HCT116 (cell line): ENCODE data around the gene SLC37A3. TPM values are rescaled to one million over a fixed set of nuclear protein-coding genes. Genes with fewer than 3 reads are reported as not detected.

Experiments used
- ATAC-seq: fragments of 200-7000 bp; cut with Tn5 transposase; 2 replicates; pipeline ENCODE4 v1.9.1; 2020; ENCODE audit warnings: mild to moderate bottlenecking, moderate library complexity
- BruUV-seq: library from RNA; stranded (reverse); fragments of 400-500 nt; replicated peaks from 2 replicates; lab custom pipeline; 2021; lab: Mats Ljungman, UMichigan
- CTCF ChIA-PET: fragments of 300-600 bp; sonication (Branson Sonifier 250); formaldehyde crosslinking; loops from one replicate; lab custom pipeline; 2021; ENCODE audit warnings: antibody characterized with exemption; lab: Charles Lee
- POLR2A ChIA-PET: fragments of 300-600, 350-600 bp; sonication (Branson Sonifier 250); formaldehyde crosslinking; loops from one replicate; lab custom pipeline; 2021; ENCODE audit warnings: antibody characterized with exemption; lab: Charles Lee
- RAD21 ChIA-PET, 2 experiments: fragments of 300-600 bp; sonication (Branson Sonifier 250); formaldehyde crosslinking; loops; one replicate each; lab custom pipeline; 2023; ENCODE audit warnings: low total read pairs in 2 of 2; ENCODE audit not compliant: uncharacterized antibody in 2 of 2, unreplicated experiment in 2 of 2, low non-redundant PET in 1 of 2; lab: Charles Lee
- DNase-seq: peaks from one replicate; pipeline ENCODE4 v3.0.0-alpha.2; 2010; ENCODE audit warnings: low read depth, low spot score
- H2AFZ ChIP-seq: fragments of 200-600 bp; shearing (Covaris generic), sonication (generic); 2 replicates; pipeline ENCODE4 v1.6.1; 2017; ENCODE audit warnings: low read depth, mixed run types, mixed read lengths, antibody characterized with exemption, low read length; ENCODE audit not compliant: poor library complexity, severe bottlenecking
- H3K27ac ChIP-seq: 2 replicates; pipeline ENCODE4 v1.5.1; 2012; ENCODE audit warnings: low read depth, low read length
- H3K27me3 ChIP-seq: fragments of 200-600 bp; sonication (generic); 2 replicates; pipeline ENCODE4 v1.6.1; 2016; ENCODE audit warnings: mixed run types, low read length, mixed read lengths; ENCODE audit not compliant: insufficient read depth
- H3K36me3 ChIP-seq, 2 experiments: fragments of 200-500 bp in 1 of 2; fragments of 200-600 bp in 1 of 2; sonication (Bioruptor generic) in 1 of 2; sonication (generic) in 1 of 2; 2 replicates each; pipeline versions ENCODE4 v1.5.1 to v1.6.1; 2014 to 2016; ENCODE audit warnings: low read length in 2 of 2, inconsistent platforms in 1 of 2, mixed read lengths in 1 of 2, mixed run types in 1 of 2; ENCODE audit not compliant: insufficient read depth in 2 of 2, control insufficient read depth in 1 of 2
- H3K4me1 ChIP-seq, 2 experiments: fragments of 200-600 bp in 1 of 2; sonication (generic) in 1 of 2; 2 replicates each; pipeline versions ENCODE4 v1.5.1 to v1.6.1; 2012 to 2017; ENCODE audit warnings: low read length in 2 of 2, inconsistent platforms in 1 of 2, mild to moderate bottlenecking in 1 of 2, mixed read lengths in 1 of 2, mixed run types in 1 of 2, moderate library complexity in 1 of 2; ENCODE audit not compliant: insufficient read depth in 2 of 2, control insufficient read depth in 1 of 2
- H3K4me2 ChIP-seq: fragments of 200-600 bp; sonication (generic); 2 replicates; pipeline ENCODE4 v1.6.1; 2017; ENCODE audit warnings: mixed run types, low read length, mixed read lengths
- H3K4me3 ChIP-seq, 2 experiments: fragments of 200-600 bp in 1 of 2; sonication (generic) in 1 of 2; replicated peaks in 1 of 2; 2 replicates each; pipeline ENCODE4 v1.5.1; 2011 to 2016; ENCODE audit warnings: low read length in 2 of 2, control low read depth in 1 of 2, low read depth in 1 of 2, mild to moderate bottlenecking in 1 of 2, mixed read lengths in 1 of 2, mixed run types in 1 of 2
- H3K79me2 ChIP-seq: fragments of 200-600 bp; sonication (generic); 2 replicates; pipeline ENCODE4 v1.6.1; 2017; ENCODE audit warnings: mild to moderate bottlenecking, mixed run types, low read length, moderate library complexity, mixed read lengths; ENCODE audit not compliant: insufficient read depth
- H3K9ac ChIP-seq: fragments of 200-600 bp; sonication (generic); 2 replicates; pipeline ENCODE4 v1.6.1; 2016; ENCODE audit warnings: low read length, mixed read lengths
- H3K9me2 ChIP-seq: fragments of 200-600 bp; sonication (generic), shearing (Covaris generic); 2 replicates; pipeline ENCODE4 v1.6.1; 2017; ENCODE audit warnings: mixed run types, mild to moderate bottlenecking, moderate library complexity; ENCODE audit not compliant: insufficient read depth
- H3K9me3 ChIP-seq, 2 experiments: fragments of 200-500 bp in 1 of 2; fragments of 200-600 bp in 1 of 2; sonication (Bioruptor generic) in 1 of 2; sonication (generic) in 1 of 2; 2 replicates each; pipeline ENCODE4 v1.6.1; 2014 to 2017; ENCODE audit warnings: low read length in 2 of 2, mixed read lengths in 2 of 2, inconsistent platforms in 1 of 2, low read depth in 1 of 2, mild to moderate bottlenecking in 1 of 2, mixed run types in 1 of 2, moderate library complexity in 1 of 2; ENCODE audit not compliant: control insufficient read depth in 1 of 2, insufficient read depth in 1 of 2
- H4K20me1 ChIP-seq: fragments of 200-600 bp; sonication (generic), shearing (Covaris generic); 2 replicates; pipeline ENCODE4 v1.6.1; 2017; ENCODE audit warnings: mixed run types, mild to moderate bottlenecking, moderate library complexity; ENCODE audit not compliant: insufficient read depth
- EGR1 ChIP-seq: IDR thresholded peaks from 2 replicates; pipeline ENCODE4 v1.6.1; 2012; ENCODE audit warnings: low read depth
- EZH2phosphoT487 ChIP-seq: fragments of 200-600 bp; IDR thresholded peaks from 2 replicates; pipeline ENCODE4 v1.6.1; 2018; ENCODE audit warnings: antibody characterized with exemption, borderline replicate concordance
- SIN3A ChIP-seq: IDR thresholded peaks from 2 replicates; pipeline ENCODE4 v1.6.1; 2012; ENCODE audit warnings: low read depth
- TCF7L2 ChIP-seq: IDR thresholded peaks from 2 replicates; pipeline ENCODE4 v1.7.0; 2011; ENCODE audit warnings: borderline replicate concordance, inconsistent platforms; ENCODE audit not compliant: insufficient read depth, insufficient read length; ENCODE audit errors: extremely low read depth
- YY1 ChIP-seq: IDR thresholded peaks from 2 replicates; pipeline ENCODE4 v1.6.1; 2011; ENCODE audit warnings: low read length, low read depth, moderate library complexity, mild to moderate bottlenecking; ENCODE audit not compliant: insufficient replicate concordance; ENCODE audit errors: extremely low read depth
- ZFX ChIP-seq: fragments of 450-650 bp; IDR thresholded peaks from 2 replicates; pipeline ENCODE4 v1.6.1; 2017
- ZNF274 ChIP-seq: fragments of 200-500 bp; sonication (Bioruptor generic); IDR thresholded peaks from 2 replicates; pipeline ENCODE4 v1.6.1; 2014; ENCODE audit warnings: mild to moderate bottlenecking, low read depth, low read length, inconsistent platforms
- intact Hi-C: fragments of 100-400 bp; cut with micrococcal nuclease; formaldehyde crosslinking; loops from 2 replicates; pipeline ENCODE4 v1.10.0; 2022
- total RNA-seq: library from RNA; stranded (reverse); gene quantifications from one replicate; pipeline ENCODE4 v1.2.1, GENCODE V29; 2021; ENCODE audit not compliant: unreplicated experiment
- TF ChIP-seq, protein P1 (sequence below), 3 experiments: fragments of 200-600 bp in 1 of 3; sonication (generic) in 1 of 3; IDR thresholded peaks in 2 of 3; conservative IDR thresholded peaks in 1 of 3; 2 replicates each; pipeline ENCODE4 v1.5.1; 2012 to 2017; ENCODE audit warnings: low read depth in 2 of 3, low read length in 2 of 3, antibody characterized with exemption in 1 of 3, borderline replicate concordance in 1 of 3, control low read depth in 1 of 3, mild to moderate bottlenecking in 1 of 3, mixed read lengths in 1 of 3, mixed run types in 1 of 3, moderate library complexity in 1 of 3; ENCODE audit not compliant: insufficient read depth in 1 of 3
- TF ChIP-seq, protein P2 (sequence below): IDR thresholded peaks from 2 replicates; pipeline ENCODE4 v1.6.1; 2012
- TF ChIP-seq, protein P3 (sequence below): IDR thresholded peaks from 2 replicates; pipeline ENCODE4 v1.6.1; 2011; ENCODE audit warnings: mild to moderate bottlenecking, low read length, moderate library complexity; ENCODE audit not compliant: insufficient replicate concordance; ENCODE audit errors: extremely low read depth
- TF ChIP-seq, protein P4 (sequence below): IDR thresholded peaks from 2 replicates; pipeline ENCODE4 v1.6.1; 2012; ENCODE audit warnings: low read depth

Gene SLC37A3
- total RNA-seq, 1 experiment from 2014 or later, result 41.8 TPM

DNA sequence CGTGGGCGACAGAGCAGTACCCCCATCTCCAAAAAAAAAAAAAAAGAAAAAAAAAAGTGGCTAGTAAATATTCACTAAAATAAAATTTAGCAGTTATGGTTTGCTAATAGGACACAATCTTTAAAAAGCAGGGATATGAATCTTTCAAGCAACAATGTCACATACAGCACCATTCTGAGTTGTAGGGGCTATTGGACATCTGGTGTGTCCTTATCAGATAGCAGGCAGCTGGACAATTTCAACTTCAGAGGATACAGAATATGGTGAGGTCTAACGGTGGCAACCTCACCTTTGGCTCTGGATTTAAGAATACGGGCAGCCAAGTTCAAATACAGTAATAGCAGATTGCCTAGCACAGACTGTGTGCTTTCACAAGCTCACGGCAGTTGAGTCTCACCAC, 51.1 kb downstream of the SLC37A3 start:
- ChIA-PET POLR2A (no interaction called here), RAD21 (no interaction called here)
- Histone ChIP-seq H3K79me2 (no peaks in the 10 kb centered on the region), H3K9me2 (no peaks in the 10 kb centered on the region), H3K27me3 (no peaks in the 10 kb centered on the region)
- BruUV-seq, result no TSS peak
- intact Hi-C loops, result no loop called here
- DNase-seq, result no peak
- no peak for TF ChIP-seq SIN3A
- TF ChIP-seq, protein P1, sequence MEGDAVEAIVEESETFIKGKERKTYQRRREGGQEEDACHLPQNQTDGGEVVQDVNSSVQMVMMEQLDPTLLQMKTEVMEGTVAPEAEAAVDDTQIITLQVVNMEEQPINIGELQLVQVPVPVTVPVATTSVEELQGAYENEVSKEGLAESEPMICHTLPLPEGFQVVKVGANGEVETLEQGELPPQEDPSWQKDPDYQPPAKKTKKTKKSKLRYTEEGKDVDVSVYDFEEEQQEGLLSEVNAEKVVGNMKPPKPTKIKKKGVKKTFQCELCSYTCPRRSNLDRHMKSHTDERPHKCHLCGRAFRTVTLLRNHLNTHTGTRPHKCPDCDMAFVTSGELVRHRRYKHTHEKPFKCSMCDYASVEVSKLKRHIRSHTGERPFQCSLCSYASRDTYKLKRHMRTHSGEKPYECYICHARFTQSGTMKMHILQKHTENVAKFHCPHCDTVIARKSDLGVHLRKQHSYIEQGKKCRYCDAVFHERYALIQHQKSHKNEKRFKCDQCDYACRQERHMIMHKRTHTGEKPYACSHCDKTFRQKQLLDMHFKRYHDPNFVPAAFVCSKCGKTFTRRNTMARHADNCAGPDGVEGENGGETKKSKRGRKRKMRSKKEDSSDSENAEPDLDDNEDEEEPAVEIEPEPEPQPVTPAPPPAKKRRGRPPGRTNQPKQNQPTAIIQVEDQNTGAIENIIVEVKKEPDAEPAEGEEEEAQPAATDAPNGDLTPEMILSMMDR (IDR thresholded peaks at IDR 0.05 in 2 of 3, conservative IDR thresholded peaks at IDR 0.05 in 1 of 3; ENCODE audit: borderline replicate concordance in 1 of 3, insufficient read depth in 1 of 3, low read depth in 2 of 3, low read length in 2 of 3), result no peak
- TF ChIP-seq, all 23 proteins: peak for 0
- H3K27ac ChIP-seq, result no peak overlapping the region
- CTCF ChIA-PET, result no interaction called here
- no peak overlapping the region for H3K4me2 ChIP-seq
- H3K4me3 ChIP-seq, result no peak overlapping the region
- H4K20me1 ChIP-seq, result no peaks in the 10 kb centered on the region
- no peak overlapping the region for H2AFZ ChIP-seq
- H3K9ac ChIP-seq, result no peak overlapping the region
- no peaks in the 10 kb centered on the region for H3K4me1 ChIP-seq
- H3K36me3 ChIP-seq, result peaks cover 16 to 26% of the 10 kb centered on the region in 2 experiments; a peak in 3 of 4 replicates
- no peak for ATAC-seq
- no peaks in the 10 kb centered on the region for H3K9me3 ChIP-seq

DNA sequence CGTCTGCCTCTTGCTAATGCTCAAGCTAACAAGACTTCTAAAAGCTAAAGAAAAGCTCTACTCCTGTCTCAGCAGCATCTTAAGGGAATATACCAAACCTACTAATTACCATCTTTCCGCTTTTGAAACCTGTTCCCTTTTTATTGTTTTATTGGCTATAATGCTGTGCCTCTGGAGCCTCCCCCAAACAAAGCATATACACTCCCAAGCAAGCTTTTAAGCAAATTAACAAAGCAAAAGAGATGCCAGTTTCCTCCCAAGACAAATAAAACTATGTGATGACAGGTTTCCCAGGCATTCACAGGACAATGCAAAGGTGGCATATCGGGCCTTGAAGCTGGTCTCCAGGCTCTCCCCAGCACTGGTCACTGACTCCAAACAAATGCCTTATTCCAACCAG, 52.9 kb downstream of the SLC37A3 start:
- Histone ChIP-seq H3K9me3 (no peaks in the 10 kb centered on the region), H3K4me2 (no peak overlapping the region), H3K4me3 (no peak overlapping the region), H3K36me3 (peaks cover 17 to 20% of the 10 kb centered on the region in 2 experiments; a peak in 3 of 4 replicates), H2AFZ (no peak overlapping the region), H4K20me1 (no peaks in the 10 kb centered on the region), H3K27ac (no peak overlapping the region), H3K4me1 (no peaks in the 10 kb centered on the region), H3K27me3 (no peaks in the 10 kb centered on the region), H3K9me2 (no peaks in the 10 kb centered on the region), H3K79me2 (no peaks in the 10 kb centered on the region), H3K9ac (no peak overlapping the region)
- BruUV-seq, result no TSS peak
- DNase-seq (no peak), ATAC-seq (no peak)
- ChIA-PET CTCF (interaction anchor here (0.6 kb wide), 1 partner anchor 1726 kb away, joined by 3 read pairs; no protein-coding TSS in a partner anchor), RAD21 (no interaction called here), POLR2A (no interaction called here)
- intact Hi-C loops, result no loop called here
- TF ChIP-seq ZFX (no peak), ZNF274 (no peak), TCF7L2 (no peak), EGR1 (no peak), YY1 (no peak), SIN3A (no peak), EZH2phosphoT487 (no peak)
- TF ChIP-seq, protein P2, sequence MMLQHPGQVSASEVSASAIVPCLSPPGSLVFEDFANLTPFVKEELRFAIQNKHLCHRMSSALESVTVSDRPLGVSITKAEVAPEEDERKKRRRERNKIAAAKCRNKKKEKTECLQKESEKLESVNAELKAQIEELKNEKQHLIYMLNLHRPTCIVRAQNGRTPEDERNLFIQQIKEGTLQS, result no peak
- TF ChIP-seq, protein P3, sequence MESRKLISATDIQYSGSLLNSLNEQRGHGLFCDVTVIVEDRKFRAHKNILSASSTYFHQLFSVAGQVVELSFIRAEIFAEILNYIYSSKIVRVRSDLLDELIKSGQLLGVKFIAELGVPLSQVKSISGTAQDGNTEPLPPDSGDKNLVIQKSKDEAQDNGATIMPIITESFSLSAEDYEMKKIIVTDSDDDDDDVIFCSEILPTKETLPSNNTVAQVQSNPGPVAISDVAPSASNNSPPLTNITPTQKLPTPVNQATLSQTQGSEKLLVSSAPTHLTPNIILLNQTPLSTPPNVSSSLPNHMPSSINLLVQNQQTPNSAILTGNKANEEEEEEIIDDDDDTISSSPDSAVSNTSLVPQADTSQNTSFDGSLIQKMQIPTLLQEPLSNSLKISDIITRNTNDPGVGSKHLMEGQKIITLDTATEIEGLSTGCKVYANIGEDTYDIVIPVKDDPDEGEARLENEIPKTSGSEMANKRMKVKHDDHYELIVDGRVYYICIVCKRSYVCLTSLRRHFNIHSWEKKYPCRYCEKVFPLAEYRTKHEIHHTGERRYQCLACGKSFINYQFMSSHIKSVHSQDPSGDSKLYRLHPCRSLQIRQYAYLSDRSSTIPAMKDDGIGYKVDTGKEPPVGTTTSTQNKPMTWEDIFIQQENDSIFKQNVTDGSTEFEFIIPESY, result no peak
- TF ChIP-seq, protein P4, sequence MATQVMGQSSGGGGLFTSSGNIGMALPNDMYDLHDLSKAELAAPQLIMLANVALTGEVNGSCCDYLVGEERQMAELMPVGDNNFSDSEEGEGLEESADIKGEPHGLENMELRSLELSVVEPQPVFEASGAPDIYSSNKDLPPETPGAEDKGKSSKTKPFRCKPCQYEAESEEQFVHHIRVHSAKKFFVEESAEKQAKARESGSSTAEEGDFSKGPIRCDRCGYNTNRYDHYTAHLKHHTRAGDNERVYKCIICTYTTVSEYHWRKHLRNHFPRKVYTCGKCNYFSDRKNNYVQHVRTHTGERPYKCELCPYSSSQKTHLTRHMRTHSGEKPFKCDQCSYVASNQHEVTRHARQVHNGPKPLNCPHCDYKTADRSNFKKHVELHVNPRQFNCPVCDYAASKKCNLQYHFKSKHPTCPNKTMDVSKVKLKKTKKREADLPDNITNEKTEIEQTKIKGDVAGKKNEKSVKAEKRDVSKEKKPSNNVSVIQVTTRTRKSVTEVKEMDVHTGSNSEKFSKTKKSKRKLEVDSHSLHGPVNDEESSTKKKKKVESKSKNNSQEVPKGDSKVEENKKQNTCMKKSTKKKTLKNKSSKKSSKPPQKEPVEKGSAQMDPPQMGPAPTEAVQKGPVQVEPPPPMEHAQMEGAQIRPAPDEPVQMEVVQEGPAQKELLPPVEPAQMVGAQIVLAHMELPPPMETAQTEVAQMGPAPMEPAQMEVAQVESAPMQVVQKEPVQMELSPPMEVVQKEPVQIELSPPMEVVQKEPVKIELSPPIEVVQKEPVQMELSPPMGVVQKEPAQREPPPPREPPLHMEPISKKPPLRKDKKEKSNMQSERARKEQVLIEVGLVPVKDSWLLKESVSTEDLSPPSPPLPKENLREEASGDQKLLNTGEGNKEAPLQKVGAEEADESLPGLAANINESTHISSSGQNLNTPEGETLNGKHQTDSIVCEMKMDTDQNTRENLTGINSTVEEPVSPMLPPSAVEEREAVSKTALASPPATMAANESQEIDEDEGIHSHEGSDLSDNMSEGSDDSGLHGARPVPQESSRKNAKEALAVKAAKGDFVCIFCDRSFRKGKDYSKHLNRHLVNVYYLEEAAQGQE, result no peak
